Measurements from ENCODE around the gene C5orf24. TPM values are rescaled to one million over a fixed set of nuclear protein-coding genes. Genes with fewer than 3 reads are reported as not detected.

C5orf24 gene
- total and polyA plus RNA-seq, 3 donors from 2014 or later: 34.6 to 53.6 (median 48.1) TPM

- H3K36me3 ChIP-seq (ENCODE audit: low read depth, missing control alignments): no peaks in the 10 kb centered on the region
- no peak overlapping the region for H3K4me3 ChIP-seq
- H3K4me1 ChIP-seq: no peaks in the 10 kb centered on the region
- H3K9me3 ChIP-seq: no peaks in the 10 kb centered on the region
- WGBS, 2 donors: 96 to 98% methylated on average over 1 of the region's 1 CpG
- H3K27me3 ChIP-seq: no peaks in the 10 kb centered on the region
- TF ChIP-seq POLR2A (IDR thresholded peaks at IDR 0.05) (no peak), CTCF (IDR thresholded peaks at IDR 0.05) (no peak)
- no peak for DNase-seq
- intact Hi-C loops (cut with DNase I; ENCODE audit: low total_unique reads): no loop called here
- H3K27ac ChIP-seq: no peak overlapping the region
Measured at GRCh38 chr5:134824681-134825080, 21.1 kb upstream of the C5orf24 start.

GRCh38 chr5:134825212-134825611, 20.6 kb upstream of the C5orf24 start:
- no peaks in the 10 kb centered on the region for H3K36me3 ChIP-seq (ENCODE audit: low read depth, missing control alignments)
- TF ChIP-seq POLR2A (IDR thresholded peaks at IDR 0.05): no peak
- no peak for TF ChIP-seq CTCF (IDR thresholded peaks at IDR 0.05)
- no peaks in the 10 kb centered on the region for H3K4me1 ChIP-seq
- intact Hi-C loops (cut with DNase I; ENCODE audit: low total_unique reads): no loop called here
- 89 to 93% methylated on average over 7 of the region's 7 CpGs for WGBS, 2 donors
- H3K27me3 ChIP-seq: no peaks in the 10 kb centered on the region
- no peaks in the 10 kb centered on the region for H3K9me3 ChIP-seq
- H3K4me3 ChIP-seq: no peak overlapping the region
- DNase-seq: no peak
- H3K27ac ChIP-seq: no peak overlapping the region

- DNase-seq: no peak
- Histone ChIP-seq H3K4me3 (no peak overlapping the region), H3K27me3 (no peaks in the 10 kb centered on the region), H3K4me1 (peaks cover 22% of the 10 kb centered on the region), H3K27ac (no peak overlapping the region), H3K9me3 (no peaks in the 10 kb centered on the region), H3K36me3 (ENCODE audit: low read depth, missing control alignments) (no peaks in the 10 kb centered on the region)
- TF ChIP-seq CTCF (IDR thresholded peaks at IDR 0.05) (no peak), POLR2A (IDR thresholded peaks at IDR 0.05) (no peak)
- 66 to 77% methylated on average over 3 of the region's 3 CpGs for WGBS, 2 donors
- intact Hi-C loops (cut with DNase I; ENCODE audit: low total_unique reads): no loop called here
Measured at GRCh38 chr5:134833340-134834032, 12.3 kb upstream of the C5orf24 start.

- DNase-seq: no peak
- H3K36me3 ChIP-seq (ENCODE audit: low read depth, missing control alignments): no peaks in the 10 kb centered on the region
Measured at GRCh38 chr5:134835623-134836022, 10.1 kb upstream of the C5orf24 start.

More at GRCh38 chr5:134835623-134836022, 10.1 kb upstream of the C5orf24 start:
- Histone ChIP-seq H3K9me3 (no peaks in the 10 kb centered on the region), H3K27me3 (no peaks in the 10 kb centered on the region), H3K4me1 (peaks cover 23% of the 10 kb centered on the region), H3K4me3 (no peak overlapping the region), H3K27ac (no peak overlapping the region)
- no peak for TF ChIP-seq CTCF (IDR thresholded peaks at IDR 0.05)
- no peak for TF ChIP-seq POLR2A (IDR thresholded peaks at IDR 0.05)
- 96 to 97% methylated on average over 2 of the region's 2 CpGs for WGBS, 2 donors
- intact Hi-C loops (cut with DNase I; ENCODE audit: low total_unique reads): no loop called here

Data from testis (tissue), 3 donors.